ENCODE results near the gene SLC25A48.

Gene SLC25A48

GRCh38 chr5:135887447-135887864 is 53.0 kb downstream of the SLC25A48 start:
- in situ Hi-C loops (cut with MboI; ENCODE audit: low sequenced_read_pairs), result loop anchor here (5.0 kb wide), 2 partner anchors 195 to 325 kb away; no protein-coding TSS in a partner anchor
- H3K9me3 ChIP-seq, result no peaks in the 10 kb centered on the region
- peak; percentile 70 to 78 for DNase-seq (ENCODE audit: low spot score in 2 of 2)
- no peaks in the 10 kb centered on the region for H3K27me3 ChIP-seq (ENCODE audit: low read depth)
- no peak overlapping the region for H3K4me3 ChIP-seq
- H3K4me1 ChIP-seq, result peaks cover 5% of the 10 kb centered on the region; the same call in 1 of the 2 replicates
- H3K36me3 ChIP-seq (replicated peaks), result no peaks in the 10 kb centered on the region

- in situ Hi-C loops (cut with MboI; ENCODE audit: low sequenced_read_pairs), result loop anchor here (5.0 kb wide), 2 partner anchors 194 to 324 kb away; no protein-coding TSS in a partner anchor
- H3K9me3 ChIP-seq, result no peaks in the 10 kb centered on the region
- no peaks in the 10 kb centered on the region for H3K27me3 ChIP-seq (ENCODE audit: low read depth)
- H3K4me3 ChIP-seq, result no peak overlapping the region
- H3K4me1 ChIP-seq, result peaks cover 5% of the 10 kb centered on the region; the same call in 1 of the 2 replicates
- no peaks in the 10 kb centered on the region for H3K36me3 ChIP-seq (replicated peaks)
- DNase-seq (ENCODE audit: low spot score in 2 of 2), result peak in 1 of 2 experiments; percentile 22
Measured at GRCh38 chr5:135887881-135888614, 53.6 kb downstream of the SLC25A48 start.

GRCh38 chr5:135890296-135890695 is 55.8 kb downstream of the SLC25A48 start:
- Histone ChIP-seq H3K9me3 (no peaks in the 10 kb centered on the region), H3K4me1 (peaks cover 5% of the 10 kb centered on the region; the same call in 1 of the 2 replicates), H3K27me3 (ENCODE audit: low read depth) (0 out of 2 replicates have a peak, but pooled peaks cover 1% of the 10 kb centered on the region), H3K36me3 (replicated peaks) (no peaks in the 10 kb centered on the region), H3K4me3 (no peak overlapping the region)
- no peak for DNase-seq (ENCODE audit: low spot score in 2 of 2)
- in situ Hi-C loops (cut with MboI; ENCODE audit: low sequenced_read_pairs), result no loop called here

GRCh38 chr5:135890867-135891266 is 56.4 kb downstream of the SLC25A48 start:
- DNase-seq (ENCODE audit: low spot score in 2 of 2), result no peak
- Histone ChIP-seq H3K36me3 (replicated peaks) (no peaks in the 10 kb centered on the region), H3K4me3 (no peak overlapping the region), H3K27me3 (ENCODE audit: low read depth) (0 out of 2 replicates have a peak, but pooled peaks cover 3% of the 10 kb centered on the region), H3K4me1 (peaks cover 5% of the 10 kb centered on the region; the same call in 1 of the 2 replicates), H3K9me3 (no peaks in the 10 kb centered on the region)
- in situ Hi-C loops (cut with MboI; ENCODE audit: low sequenced_read_pairs), result no loop called here

- peaks cover 5% of the 10 kb centered on the region; the same call in 1 of the 2 replicates for H3K4me1 ChIP-seq
- no peaks in the 10 kb centered on the region for H3K36me3 ChIP-seq (replicated peaks)
- peak; percentile 15 to 32 for DNase-seq (ENCODE audit: low spot score in 2 of 2)
- H3K27me3 ChIP-seq (ENCODE audit: low read depth), result peaks cover 7% of the 10 kb centered on the region; the same call in 1 of the 2 replicates
- H3K4me3 ChIP-seq, result no peak overlapping the region
- no peaks in the 10 kb centered on the region for H3K9me3 ChIP-seq
- in situ Hi-C loops (cut with MboI; ENCODE audit: low sequenced_read_pairs), result no loop called here
Measured at GRCh38 chr5:135891268-135891667, 56.8 kb downstream of the SLC25A48 start.

- Histone ChIP-seq H3K9me3 (no peaks in the 10 kb centered on the region), H3K27me3 (ENCODE audit: low read depth) (peaks cover 8% of the 10 kb centered on the region; the same call in 1 of the 2 replicates), H3K36me3 (replicated peaks) (no peaks in the 10 kb centered on the region), H3K4me1 (peaks cover 5% of the 10 kb centered on the region; the same call in 1 of the 2 replicates), H3K4me3 (no peak overlapping the region)
- in situ Hi-C loops (cut with MboI; ENCODE audit: low sequenced_read_pairs), result no loop called here
- DNase-seq (ENCODE audit: low spot score in 2 of 2), result peak; percentile 25 to 50
Measured at GRCh38 chr5:135891791-135892190, 57.3 kb downstream of the SLC25A48 start.

- DNase-seq (ENCODE audit: low spot score in 2 of 2), result no peak
- Histone ChIP-seq H3K36me3 (replicated peaks) (no peaks in the 10 kb centered on the region), H3K9me3 (no peaks in the 10 kb centered on the region), H3K4me3 (no peak overlapping the region), H3K4me1 (peaks cover 5% of the 10 kb centered on the region; the same call in 1 of the 2 replicates), H3K27me3 (ENCODE audit: low read depth) (peaks cover 8% of the 10 kb centered on the region; the same call in 1 of the 2 replicates)
- in situ Hi-C loops (cut with MboI; ENCODE audit: low sequenced_read_pairs), result no loop called here
Measured at GRCh38 chr5:135894276-135894675, 59.8 kb downstream of the SLC25A48 start.

- no peaks in the 10 kb centered on the region for H3K9me3 ChIP-seq
- in situ Hi-C loops (cut with MboI; ENCODE audit: low sequenced_read_pairs), result no loop called here
- DNase-seq (ENCODE audit: low spot score in 2 of 2), result no peak
- H3K4me1 ChIP-seq, result peaks cover 5% of the 10 kb centered on the region; the same call in 1 of the 2 replicates
- peaks cover 8% of the 10 kb centered on the region for H3K27me3 ChIP-seq (ENCODE audit: low read depth)
- H3K4me3 ChIP-seq, result no peak overlapping the region
- no peaks in the 10 kb centered on the region for H3K36me3 ChIP-seq (replicated peaks)
Measured at GRCh38 chr5:135894789-135895188, 60.3 kb downstream of the SLC25A48 start.

- H3K4me3 ChIP-seq, result no peak within 1 kb of the TSS
- H3K27me3 ChIP-seq (ENCODE audit: low read depth), result peaks cover 9% of the 10 kb centered on the region
- in situ Hi-C loops (cut with MboI; ENCODE audit: low sequenced_read_pairs), result no loop called here
- no peaks in the 10 kb centered on the region for H3K36me3 ChIP-seq (replicated peaks)
- H3K4me1 ChIP-seq, result peaks cover 5% of the 10 kb centered on the region; the same call in 1 of the 2 replicates
- no peaks in the 10 kb centered on the region for H3K9me3 ChIP-seq
- no peak for DNase-seq (ENCODE audit: low spot score in 2 of 2)
Measured at GRCh38 chr5:135895474-135896006, 61.1 kb downstream of the SLC25A48 start, which contains the start of gene IL9. IL9 (minus strand) TSS chr5:135895841; CDS start chr5:135895816, 25 bp downstream.

- in situ Hi-C loops (cut with MboI; ENCODE audit: low sequenced_read_pairs), result no loop called here
- H3K36me3 ChIP-seq (replicated peaks), result no peaks in the 10 kb centered on the region
- H3K9me3 ChIP-seq, result no peaks in the 10 kb centered on the region
- H3K4me1 ChIP-seq, result no peaks in the 10 kb centered on the region
- DNase-seq (ENCODE audit: low spot score in 2 of 2), result no peak
- H3K4me3 ChIP-seq, result no peak overlapping the region
- H3K27me3 ChIP-seq (ENCODE audit: low read depth), result peaks cover 11% of the 10 kb centered on the region
Measured at GRCh38 chr5:135898651-135899050, 64.2 kb downstream of the SLC25A48 start.

- Histone ChIP-seq H3K9me3 (no peaks in the 10 kb centered on the region), H3K4me3 (no peak overlapping the region), H3K27me3 (ENCODE audit: low read depth) (peaks cover 10% of the 10 kb centered on the region), H3K4me1 (no peaks in the 10 kb centered on the region), H3K36me3 (replicated peaks) (no peaks in the 10 kb centered on the region)
- in situ Hi-C loops (cut with MboI; ENCODE audit: low sequenced_read_pairs), result no loop called here
- DNase-seq (ENCODE audit: low spot score in 2 of 2), result no peak
Measured at GRCh38 chr5:135900276-135900675, 65.8 kb downstream of the SLC25A48 start.

- in situ Hi-C loops (cut with MboI; ENCODE audit: low sequenced_read_pairs), result no loop called here
- H3K4me3 ChIP-seq, result no peak overlapping the region
- no peak for DNase-seq (ENCODE audit: low spot score in 2 of 2)
- peaks cover 7% of the 10 kb centered on the region for H3K27me3 ChIP-seq (ENCODE audit: low read depth)
- H3K36me3 ChIP-seq (replicated peaks), result no peaks in the 10 kb centered on the region
- H3K9me3 ChIP-seq, result no peaks in the 10 kb centered on the region
- no peaks in the 10 kb centered on the region for H3K4me1 ChIP-seq
Measured at GRCh38 chr5:135901633-135902032, 67.2 kb downstream of the SLC25A48 start.

GRCh38 chr5:135905144-135905543 is 70.7 kb downstream of the SLC25A48 start:
- Histone ChIP-seq H3K27me3 (ENCODE audit: low read depth) (peaks cover 9% of the 10 kb centered on the region), H3K4me1 (no peaks in the 10 kb centered on the region), H3K4me3 (no peak overlapping the region), H3K9me3 (no peaks in the 10 kb centered on the region), H3K36me3 (replicated peaks) (no peaks in the 10 kb centered on the region)
- in situ Hi-C loops (cut with MboI; ENCODE audit: low sequenced_read_pairs), result no loop called here
- DNase-seq (ENCODE audit: low spot score in 2 of 2), result no peak
